ENCODE measurements around the gene AVPR2.

The AVPR2 gene

GRCh38 chrX:153953342-153953830, 48.9 kb downstream of the AVPR2 start (continued):
- TF ChIP-seq ZNF777 (tag by site-specific recombination; IDR thresholded peaks at IDR 0.05; ENCODE audit: borderline replicate concordance) (no peak), ZNF768 (tag by site-specific recombination; IDR thresholded peaks at IDR 0.05) (no peak), ZNF366 (tag by site-specific recombination; conservative IDR thresholded peaks at IDR 0.05) (no peak), ZNF558 (tag by site-specific recombination; IDR thresholded peaks at IDR 0.05) (no peak), PATZ1 (tag by site-specific recombination; IDR thresholded peaks at IDR 0.05) (peak; percentile 92), ZNF157 (tag by site-specific recombination; IDR thresholded peaks at IDR 0.05) (no peak), REST (tag by site-specific recombination; IDR thresholded peaks at IDR 0.05) (no peak), ZNF140 (tag by site-specific recombination; IDR thresholded peaks at IDR 0.05) (no peak), HOXA7 (CRISPR knock-in tag; IDR thresholded peaks at IDR 0.05; ENCODE audit: borderline replicate concordance) (no peak), ZSCAN5A (tag by site-specific recombination; IDR thresholded peaks at IDR 0.05) (no peak), ZNF362 (tag by site-specific recombination; IDR thresholded peaks at IDR 0.05) (no peak), ZNF792 (tag by site-specific recombination; IDR thresholded peaks at IDR 0.05) (no peak), TSHZ1 (tag by site-specific recombination; IDR thresholded peaks at IDR 0.05; ENCODE audit: borderline replicate concordance) (no peak), EGR2 (tag by site-specific recombination; IDR thresholded peaks at IDR 0.05; ENCODE audit: low read depth) (peak; percentile 79), ZNF580 (tag by site-specific recombination; IDR thresholded peaks at IDR 0.05) (no peak), ZNF132 (tag by site-specific recombination; IDR thresholded peaks at IDR 0.05; ENCODE audit: borderline replicate concordance) (no peak), ZNF398 (tag by site-specific recombination; IDR thresholded peaks at IDR 0.05) (no peak), ZNF660 (tag by site-specific recombination; IDR thresholded peaks at IDR 0.05) (no peak), BCL6B (tag by site-specific recombination; IDR thresholded peaks at IDR 0.05) (no peak), ZNF2 (tag by site-specific recombination; IDR thresholded peaks at IDR 0.05) (0 out of 2 replicates have a peak, but pooled peaks have one; percentile 55), ZNF704 (tag by site-specific recombination; IDR thresholded peaks at IDR 0.05) (no peak), ZNF354C (tag by site-specific recombination; IDR thresholded peaks at IDR 0.05; ENCODE audit: borderline replicate concordance, low read depth) (no peak)
